ENCODE results near the gene RPUSD4. TPM values are rescaled to one million over a fixed set of nuclear protein-coding genes. Genes with fewer than 3 reads are reported as not detected.

The RPUSD4 gene
- total RNA-seq, 1 donor from 2014 or later = 37.1 TPM

DNA sequence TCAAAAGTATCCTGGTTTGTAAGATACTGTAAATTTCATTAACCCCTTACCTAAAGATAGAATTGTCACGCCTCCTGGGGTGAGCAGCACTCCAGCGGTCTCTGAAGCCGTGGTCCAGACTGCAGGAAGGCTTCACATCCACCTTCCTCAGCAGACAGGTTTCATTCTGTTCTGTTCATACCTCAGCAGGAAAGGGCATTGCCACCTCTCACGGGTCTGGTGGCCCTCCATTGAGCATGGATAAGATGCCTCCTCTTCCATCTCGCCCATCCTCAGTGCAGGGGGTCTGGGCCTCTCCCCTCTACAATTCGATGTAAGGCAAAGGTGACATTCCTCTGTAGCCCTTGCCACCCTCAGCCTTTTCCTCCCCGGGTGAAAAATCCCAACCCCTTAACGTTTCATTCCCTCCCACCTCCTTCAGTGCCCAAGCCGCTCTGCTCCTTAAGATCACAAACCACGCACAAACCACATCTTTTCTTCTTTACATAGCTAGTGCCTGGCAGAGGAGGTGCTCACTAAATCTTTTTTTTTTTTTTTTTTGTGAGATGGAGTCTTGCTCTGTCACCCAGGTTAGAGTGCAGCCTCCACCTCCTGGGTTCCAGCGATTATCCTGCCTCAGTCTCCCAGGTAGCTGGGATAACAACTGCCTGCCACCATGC is 28.5 kb downstream of the RPUSD4 start:
- DNase-seq = no peak

DNA sequence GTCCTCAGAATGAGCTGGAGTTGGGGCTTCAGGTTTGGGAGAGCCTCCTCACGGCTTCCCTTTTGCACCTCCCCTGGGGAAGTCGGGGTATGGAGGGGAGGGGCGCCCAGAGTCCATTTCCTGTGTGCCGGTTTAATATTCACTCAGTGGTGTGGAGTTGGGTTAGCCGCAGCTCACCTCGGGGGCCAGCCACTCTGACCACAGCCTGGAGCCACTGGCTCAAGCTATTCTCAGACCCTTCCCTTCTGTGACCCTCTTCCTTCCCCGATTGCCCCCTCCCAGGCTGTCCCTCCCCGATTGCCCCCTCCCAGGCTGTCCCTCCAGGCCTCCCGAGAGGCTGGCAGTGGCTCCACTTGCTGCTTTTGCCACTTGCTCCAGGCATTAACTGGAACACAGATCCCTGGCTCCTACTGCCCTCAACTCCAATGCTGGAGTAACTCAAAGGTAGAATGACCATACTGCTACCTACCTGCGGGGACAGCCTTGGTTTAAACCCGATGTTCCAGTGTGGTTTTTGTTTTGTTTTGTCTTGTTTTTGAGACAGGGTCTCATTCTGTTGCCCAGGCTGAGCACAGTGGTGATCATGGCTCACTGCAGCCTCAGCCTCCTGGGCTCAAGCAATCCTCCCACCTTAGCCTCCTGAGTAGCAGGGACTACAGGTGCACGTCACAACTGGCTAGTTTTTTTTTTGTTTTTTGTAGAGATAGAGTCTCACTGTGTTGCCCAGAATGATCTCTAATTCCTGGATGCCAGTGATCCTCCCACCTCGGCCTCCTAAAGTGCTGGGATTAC is 29.3 kb downstream of the RPUSD4 start:
- no peak for DNase-seq

DNA sequence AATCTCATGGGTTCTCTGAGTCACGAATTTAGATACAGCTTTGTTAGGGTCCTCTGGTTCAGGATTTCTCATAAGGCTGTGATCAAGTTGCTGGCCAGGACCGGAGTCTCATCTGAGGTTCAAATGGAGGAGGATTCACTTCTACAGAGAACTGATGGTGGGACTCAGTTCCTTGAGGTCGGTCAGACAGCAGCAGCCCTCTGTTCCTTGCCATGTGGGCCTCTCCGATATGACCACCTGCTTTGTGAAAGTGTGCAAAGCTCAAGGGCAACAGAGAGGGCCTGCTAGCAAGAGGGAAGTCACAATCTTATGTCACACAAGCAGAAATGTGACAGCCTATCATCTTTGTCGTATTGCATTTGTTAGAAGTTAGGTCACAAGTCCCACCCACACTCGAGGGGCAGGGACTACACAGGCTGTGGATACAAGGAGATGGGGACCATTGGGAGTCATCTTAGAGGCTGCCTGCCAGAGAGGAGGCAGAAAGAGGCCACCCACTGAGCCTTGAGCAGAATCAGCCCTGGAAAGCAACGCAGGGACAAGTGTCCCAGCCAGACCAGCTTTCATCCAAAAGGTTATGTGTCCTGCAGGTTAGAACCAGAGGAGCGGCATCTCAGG is 34.5 kb downstream of the RPUSD4 start:
- DNase-seq = no peak

DNA sequence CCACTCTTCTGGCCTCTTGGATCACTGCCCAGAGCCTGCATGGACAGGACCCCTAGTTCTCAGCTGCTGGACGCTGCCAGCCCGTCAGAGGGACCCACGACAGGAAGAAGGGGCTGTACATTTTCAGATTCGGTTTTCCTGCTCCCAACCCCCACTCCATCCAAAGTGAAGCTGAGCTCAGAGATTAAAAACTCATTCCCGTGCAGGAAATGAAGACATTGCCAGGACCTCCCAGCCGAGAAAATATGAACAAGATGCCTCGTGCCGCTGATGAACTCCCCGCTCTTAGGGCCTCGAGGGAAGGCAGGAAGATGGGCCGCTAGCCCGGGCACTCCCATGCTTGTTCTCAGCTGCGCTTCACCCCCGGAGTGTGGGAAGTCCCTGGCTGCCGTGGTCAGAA is 36.1 kb downstream of the RPUSD4 start:
- DNase-seq = no peak

DNA sequence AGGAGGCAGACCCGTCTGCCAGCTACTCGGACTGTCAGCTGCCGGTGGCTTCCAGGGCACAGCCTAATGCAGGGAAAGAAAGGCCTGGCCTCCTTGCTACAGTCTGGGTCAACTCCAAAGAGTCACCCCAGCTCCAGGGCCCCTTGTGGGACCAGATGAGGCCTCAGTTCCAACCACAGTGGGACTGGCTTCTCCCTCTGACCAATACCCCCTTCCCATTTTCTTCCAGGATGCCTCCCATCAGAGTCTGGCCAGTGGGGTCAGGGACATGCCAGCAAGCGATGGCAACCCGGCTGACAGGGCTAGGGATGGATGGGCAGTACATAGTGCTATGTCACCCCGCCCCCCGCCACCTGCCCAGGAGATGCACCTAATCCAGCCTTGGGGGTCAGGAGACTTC is 36.6 kb downstream of the RPUSD4 start:
- DNase-seq = no peak

DNA sequence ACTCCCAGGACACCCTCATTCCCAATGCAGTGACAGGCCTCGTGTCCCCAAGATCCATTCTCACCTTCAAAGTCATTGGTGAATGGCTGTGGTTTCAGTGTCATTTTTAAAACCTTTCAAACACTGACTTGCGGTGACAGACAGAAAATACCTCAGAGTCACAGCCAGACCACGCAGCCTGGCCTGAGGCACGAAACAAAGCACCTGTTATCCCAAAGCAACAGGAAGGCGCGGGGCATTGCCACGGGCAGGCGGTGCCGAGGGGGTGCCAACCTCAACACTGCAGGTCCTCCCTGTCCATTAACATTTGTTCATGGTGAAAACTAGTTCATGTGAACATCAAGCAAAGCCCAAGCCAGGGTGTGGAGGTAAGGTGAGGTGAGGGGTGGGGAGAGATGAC is 38.2 kb downstream of the RPUSD4 start:
- no peak for DNase-seq

DNA sequence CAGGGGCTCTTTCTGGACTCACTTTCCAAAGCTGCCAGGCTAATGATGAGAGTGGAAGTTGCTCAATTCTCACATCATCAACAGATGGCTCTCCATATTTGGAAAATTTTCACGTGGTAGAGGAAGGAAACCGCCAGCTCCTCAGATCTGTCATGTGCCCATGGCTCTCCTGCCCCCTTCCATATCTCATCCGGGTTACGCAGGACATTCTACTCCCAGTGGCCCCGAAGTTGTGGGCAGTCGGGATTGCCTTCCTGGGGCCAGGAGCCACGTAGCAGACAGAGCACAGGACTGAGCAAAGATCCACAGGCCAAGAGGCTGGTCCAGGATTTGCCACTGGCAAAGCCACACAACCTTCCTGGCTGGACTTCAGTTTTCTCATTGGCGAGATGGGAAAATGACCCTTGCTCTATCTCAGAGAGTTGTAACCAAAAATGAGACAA is 38.8 kb downstream of the RPUSD4 start:
- DNase-seq = no peak

DNA sequence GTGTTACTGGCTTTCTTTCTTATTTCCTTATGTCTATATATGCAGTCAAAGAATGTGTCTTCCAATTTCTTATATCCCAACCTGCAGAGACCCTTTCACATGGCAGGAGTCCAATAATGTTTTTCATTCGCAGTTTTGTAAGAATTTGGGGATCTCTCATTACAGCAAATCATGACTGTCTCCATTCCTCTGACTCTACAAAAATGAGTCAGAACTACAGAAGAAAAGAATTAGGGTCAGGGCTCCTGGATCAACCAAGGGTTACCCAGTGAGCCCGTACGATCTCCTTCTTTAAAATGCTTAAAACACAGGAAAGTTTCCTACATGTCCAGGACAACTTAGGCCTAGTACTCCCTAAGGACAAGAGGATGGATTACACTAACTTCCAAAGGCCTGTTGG is 42.2 kb downstream of the RPUSD4 start:
- DNase-seq = no peak

DNA sequence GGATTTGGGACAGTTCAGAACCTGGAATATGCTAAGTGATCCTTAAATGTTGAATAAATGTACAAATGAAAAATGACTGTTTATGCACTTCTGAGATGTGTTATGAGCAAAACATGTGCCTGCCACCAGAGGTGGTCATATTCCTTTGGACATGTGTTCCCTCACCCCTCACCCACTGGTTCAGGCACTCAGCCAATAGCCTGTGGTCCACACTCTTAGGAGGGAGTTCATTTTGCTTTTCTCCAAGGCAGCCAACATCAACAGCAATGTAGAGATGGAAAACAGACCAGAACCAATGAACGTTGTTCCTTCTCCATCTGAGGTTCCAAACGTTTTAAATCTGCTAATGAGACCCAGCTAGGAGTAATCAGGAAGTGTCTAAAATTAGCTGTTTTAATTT is 44.0 kb downstream of the RPUSD4 start:
- no peak for DNase-seq

DNA sequence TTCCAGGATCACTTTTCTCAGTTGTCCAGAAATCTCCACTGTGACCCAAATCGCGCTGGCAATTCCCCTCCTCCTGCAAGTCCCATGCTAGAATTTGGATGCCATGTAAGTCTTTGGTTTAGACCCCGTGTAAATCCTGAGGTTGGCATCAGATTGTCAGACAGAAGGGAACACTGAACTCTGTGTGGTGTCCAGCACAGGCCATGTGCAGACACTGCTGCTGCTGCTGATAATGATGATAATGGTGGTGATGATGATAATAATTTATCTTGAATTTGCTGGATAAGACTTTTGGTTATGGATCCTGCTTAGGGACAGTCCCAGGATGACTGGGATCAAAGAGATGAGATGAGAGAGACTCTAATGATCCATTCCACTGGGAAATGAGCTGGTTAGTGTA is 45.0 kb downstream of the RPUSD4 start:
- DNase-seq = no peak

DNA sequence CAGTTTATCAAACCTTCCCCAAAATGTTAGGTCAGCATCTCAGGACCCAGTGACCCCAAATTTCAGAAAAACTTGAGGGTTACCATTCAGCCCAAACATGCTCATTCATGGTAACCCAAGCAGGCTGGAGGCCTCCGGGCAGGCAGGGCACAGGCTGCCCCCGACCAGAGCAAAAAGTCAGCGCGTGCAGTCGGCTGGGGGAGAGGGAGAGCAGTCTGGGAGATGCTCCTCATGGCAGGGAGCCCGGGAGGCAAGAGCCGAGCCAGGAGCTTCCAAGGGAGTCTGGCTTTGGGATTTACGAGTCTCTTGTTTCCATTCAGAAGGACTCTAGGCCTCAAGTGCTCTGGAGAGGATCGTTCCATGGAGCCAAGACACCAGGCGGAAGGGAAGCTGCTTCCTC is 45.7 kb downstream of the RPUSD4 start:
- no peak for DNase-seq

DNA sequence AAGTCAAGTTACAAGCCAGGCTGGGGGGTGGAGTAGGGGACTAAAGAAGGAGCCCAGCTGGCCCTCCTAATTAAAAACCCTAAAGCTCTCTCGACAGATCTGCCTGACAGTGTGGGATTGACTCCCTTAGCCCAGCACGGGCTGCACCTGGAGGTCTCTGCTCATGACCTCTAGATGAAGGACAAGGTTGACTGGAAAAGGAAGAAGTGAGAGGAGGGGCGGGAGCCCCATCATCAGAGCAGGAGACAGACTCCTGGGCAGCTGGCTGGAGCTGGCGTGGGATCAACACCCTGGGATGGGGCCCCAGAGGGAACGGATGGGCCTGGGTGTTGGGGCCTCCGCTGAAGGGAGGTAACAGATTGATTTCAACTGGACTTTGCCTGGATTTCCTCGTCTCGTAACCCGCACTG is 46.1 kb downstream of the RPUSD4 start:
- DNase-seq = no peak

DNA sequence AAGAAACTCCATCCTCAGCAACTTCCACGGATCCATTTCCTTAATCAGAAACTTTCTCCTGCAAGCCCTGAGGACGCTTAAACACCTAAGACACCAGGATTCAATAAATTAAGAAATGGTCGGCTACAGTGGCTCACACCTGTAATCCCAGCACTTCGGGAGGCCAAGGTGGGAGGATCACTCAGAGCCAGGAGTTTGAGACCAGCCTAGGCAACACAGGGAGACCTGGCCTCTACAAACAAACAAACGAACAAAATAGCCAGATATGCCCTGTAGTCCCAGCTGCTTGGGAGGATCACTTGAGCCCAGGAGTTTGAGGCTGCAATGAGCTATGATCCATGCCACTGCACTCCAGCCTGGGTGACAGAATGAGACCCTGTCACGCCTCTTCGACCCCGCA is 46.7 kb downstream of the RPUSD4 start:
- no peak for DNase-seq

DNA sequence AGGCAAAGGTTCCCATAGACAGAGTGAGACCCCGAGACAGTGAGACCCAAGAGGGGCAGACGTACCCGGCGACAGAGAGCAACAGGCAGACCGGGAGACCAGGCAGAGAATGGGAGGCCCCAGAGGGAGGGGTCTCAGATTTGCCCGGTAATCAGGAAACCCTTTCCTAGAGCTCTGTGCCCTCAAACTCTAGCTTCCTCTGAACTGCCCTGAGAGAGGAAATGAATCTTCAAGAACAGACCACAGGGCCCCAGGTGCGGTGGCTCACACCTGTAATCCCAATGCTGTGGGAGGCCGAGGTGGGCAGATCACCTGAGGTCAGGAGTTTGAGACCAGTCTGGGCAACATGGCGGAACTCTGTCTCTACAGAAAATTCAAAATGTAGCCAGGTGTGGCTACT is 47.7 kb downstream of the RPUSD4 start:
- DNase-seq = no peak

DNA sequence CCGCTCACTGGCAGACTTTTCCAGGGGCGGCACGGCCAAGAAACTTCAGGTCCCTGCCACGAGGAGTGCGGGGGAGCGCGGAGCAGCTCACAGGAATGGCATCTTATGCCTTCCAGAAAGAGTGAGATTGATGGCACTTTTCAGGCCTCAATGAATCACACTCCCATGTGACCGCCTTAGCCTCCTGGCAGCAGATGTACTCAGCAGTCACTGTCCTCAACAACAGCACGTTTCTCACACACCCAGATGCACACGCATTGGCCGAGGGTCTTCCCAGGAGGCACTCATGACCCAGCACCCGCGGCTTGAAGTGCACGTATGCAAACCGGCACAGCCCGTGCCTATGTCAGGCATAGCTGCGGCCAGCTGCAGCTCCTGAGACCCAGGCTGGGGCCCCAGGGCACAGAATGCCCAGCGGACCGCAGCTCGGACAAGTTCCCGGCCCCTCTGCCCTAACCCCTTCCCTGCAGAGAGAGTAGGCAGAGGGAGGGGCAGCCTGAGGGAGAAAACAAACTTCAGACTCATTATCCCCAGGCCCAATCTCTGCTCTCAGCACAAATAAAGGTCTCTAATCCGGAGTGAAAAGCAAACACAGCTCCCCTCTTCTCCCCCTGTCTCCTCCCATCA is 48.3 kb downstream of the RPUSD4 start:
- peak; percentile 13 for DNase-seq

DNA sequence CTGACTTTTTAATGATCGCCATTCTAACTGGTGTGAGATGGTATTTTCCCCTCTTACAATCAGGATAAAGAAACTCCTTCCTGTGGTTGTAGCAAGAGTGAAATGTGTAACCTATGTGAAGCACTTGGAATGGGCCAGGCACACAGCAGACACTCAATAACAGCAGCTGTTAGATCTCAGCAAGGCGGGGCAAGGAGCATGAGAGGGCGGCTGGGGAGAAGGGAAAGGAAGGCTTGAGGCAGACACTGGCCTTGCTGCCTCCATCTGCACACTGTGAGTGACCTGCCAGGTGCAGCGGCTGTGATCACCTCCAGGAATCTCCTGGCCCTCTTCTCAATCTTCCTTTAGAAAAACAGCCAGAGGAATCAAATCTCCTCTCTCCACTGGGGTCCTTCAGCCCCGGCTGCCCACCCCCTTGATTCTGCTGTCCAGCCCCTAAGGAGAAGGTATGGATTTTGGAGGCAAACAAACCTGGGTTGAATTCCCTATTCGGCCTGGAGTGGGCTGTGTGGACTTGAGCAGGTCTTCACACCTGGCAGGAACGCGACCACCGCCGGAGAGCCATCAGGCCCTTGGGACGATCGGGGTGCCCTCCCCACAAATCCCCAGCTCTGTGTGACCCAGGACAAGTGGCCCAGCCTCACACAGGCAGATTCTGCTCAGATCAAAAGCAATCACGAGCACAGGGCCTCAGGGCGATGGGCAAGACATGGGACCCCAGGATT is 49.0 kb downstream of the RPUSD4 start:
- no peak for DNase-seq

DNA sequence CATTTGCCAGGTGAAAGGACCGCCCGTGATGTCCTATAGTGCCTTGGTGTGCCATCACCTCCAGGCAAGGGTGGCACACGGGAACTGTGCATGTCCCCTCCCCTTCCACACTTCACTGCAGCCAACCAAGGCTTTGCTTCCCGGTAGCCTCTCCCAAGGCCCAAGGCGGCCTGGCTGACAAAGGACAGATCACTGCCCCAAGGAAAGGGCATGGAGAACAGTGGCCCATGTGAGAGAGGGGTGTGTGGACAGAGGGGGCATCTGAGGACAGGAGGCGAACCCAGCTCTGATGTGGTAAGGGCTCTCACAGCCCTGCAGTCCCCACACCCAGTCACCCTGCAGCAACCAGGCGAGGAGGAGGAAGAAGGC is 50.4 kb downstream of the RPUSD4 start:
- DNase-seq = no peak

DNA sequence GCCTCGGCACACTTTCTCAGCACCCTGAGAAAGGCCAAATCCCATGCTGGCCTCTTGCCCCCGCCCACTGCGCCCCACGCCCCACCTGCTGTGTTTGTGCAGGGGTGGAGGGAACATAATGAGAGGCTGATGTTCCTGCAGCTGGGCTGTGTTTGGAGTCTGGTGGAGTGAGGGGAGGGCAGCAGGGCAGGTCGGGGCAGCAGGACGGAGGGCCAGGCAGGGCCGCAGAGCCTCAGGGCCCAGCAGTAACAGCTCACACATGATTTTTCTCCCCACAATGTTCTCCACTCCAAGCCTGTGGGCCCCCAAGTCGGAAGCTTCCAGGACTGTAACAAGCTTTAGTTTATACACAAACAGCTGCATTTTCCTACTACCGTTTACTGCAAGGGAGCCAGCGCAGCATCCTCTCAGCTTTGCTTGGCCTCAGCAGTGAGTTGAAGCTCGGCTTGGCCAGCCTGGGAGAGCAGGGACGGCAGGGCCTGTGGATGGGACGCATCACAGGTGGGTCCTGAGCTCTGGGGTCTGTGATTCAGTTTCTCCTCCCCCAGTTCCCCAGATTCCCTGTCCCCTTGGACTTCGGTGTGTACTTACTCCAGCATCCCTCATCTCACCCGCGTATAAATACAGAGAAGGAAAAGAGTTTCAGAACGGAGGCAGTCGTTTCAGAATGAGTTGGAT is 51.0 kb downstream of the RPUSD4 start:
- no peak for DNase-seq

DNA sequence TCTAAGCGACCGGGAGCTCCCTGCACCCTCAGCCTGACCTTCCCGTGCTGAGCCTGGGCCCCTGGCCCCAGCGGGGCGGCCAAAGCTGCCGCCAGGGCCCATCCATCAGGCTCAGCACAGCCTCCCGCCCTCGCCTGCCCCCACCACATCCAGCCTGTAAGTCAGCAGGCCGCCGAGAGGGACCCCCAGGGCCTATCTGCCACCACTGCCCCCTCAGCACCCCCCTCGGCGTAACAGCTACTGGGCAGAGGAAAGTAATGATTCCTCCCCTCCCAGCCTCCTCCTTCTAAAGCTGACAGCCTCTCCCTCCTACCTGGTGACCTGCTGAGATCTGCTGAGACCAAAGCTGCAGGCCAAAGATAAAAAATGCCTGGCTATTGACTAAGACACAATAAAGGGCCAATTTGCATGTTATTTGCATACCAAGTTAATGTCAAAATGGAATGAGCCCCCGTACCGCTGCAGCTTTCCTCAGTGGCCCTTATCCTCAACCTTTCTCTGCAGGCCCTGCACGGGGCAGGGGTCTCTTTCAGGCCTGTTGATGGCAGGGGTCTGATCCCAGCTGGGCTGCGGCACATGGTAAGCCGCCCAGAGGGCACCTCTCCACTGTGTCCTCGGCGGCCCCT is 51.6 kb downstream of the RPUSD4 start:
- no peak for DNase-seq

DNA sequence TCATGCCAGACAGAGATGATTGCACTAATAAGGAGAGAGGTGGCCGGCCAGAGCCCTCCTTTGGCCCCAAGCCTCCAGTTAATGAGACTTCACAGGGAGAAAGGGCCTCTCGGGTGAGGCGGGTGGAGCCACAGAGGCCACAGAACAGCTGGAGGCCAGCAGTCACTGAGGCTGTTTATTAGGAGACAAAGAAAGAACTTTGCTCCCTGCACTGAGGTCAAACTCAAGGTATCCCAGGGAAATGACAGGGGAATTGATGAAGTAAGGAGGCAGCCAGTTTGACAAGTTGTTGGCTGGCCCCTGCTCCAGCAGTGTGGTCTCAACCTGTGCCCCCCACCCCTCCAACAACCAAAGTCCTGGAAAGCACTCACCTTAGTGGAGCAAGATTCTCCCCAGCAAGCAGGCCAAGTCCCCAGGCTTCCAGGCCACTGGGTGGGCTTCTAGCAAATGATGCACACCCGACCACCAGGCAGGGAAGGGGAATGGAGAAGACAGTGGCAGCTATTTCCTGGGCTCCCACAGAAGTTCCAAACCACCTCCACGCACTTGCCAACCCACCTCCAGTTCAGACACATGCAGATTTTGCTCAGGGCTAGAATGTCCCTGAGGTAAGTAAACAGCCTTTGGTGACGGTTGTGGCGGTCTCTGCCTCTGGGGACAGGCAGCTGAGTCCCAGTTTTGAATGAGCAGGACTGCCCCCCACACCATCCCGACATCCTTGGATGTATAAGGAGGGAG is 53.2 kb downstream of the RPUSD4 start:
- DNase-seq = no peak
